B cell (primary cell): ENCODE measurements around the gene CNR2. TPM values are rescaled to one million over a fixed set of nuclear protein-coding genes. Genes with fewer than 3 reads are reported as not detected.

Experiments
- ATAC-seq: fragments of 200-7000 bp; cut with Tn5 transposase; one replicate; pipeline ENCODE4 v1.10.0; 2021; ENCODE audit warnings: low read depth, mild to moderate bottlenecking, moderate number of reproducible peaks, moderate library complexity
- CTCF ChIA-PET: fragments of 350-600 bp; sonication (Branson Sonifier 250); formaldehyde crosslinking; loops from one replicate; lab custom pipeline; 2021; ENCODE audit warnings: antibody characterized with exemption, inconsistent platforms; lab: Charles Lee
- POLR2A ChIA-PET: fragments of 350-600 bp; sonication (Branson Sonifier 250); formaldehyde crosslinking; loops from one replicate; lab custom pipeline; 2021; ENCODE audit warnings: antibody characterized with exemption; lab: Charles Lee
- DNase-seq: peaks from one replicate; pipeline ENCODE4 v3.0.0; 2013
- H2AFZ ChIP-seq: 2 replicates; pipeline ENCODE4 v1.6.1; 2012; ENCODE audit warnings: mild to moderate bottlenecking, low read depth, low read length; ENCODE audit not compliant: insufficient read depth, poor library complexity, severe bottlenecking
- H3K27ac ChIP-seq, 2 donors: 1 replicate in 1 of 2; 2 replicates in 1 of 2; pipeline ENCODE4 v1.5.1; 2012 to 2013; ENCODE audit warnings: low read length in 2 of 2, mild to moderate bottlenecking in 2 of 2, moderate library complexity in 1 of 2
- H3K27me3 ChIP-seq, 4 experiments: fragments of 200-600 bp in 1 of 4; sonication (generic) in 1 of 4; replicated peaks in 1 of 4; 1 replicate in 2 of 4; 2 replicates in 2 of 4; pipeline versions ENCODE4 v1.6.1 to v1.7.0; 2013 to 2016; ENCODE audit warnings: low read length in 3 of 4, mild to moderate bottlenecking in 2 of 4, mixed read lengths in 1 of 4, moderate library complexity in 1 of 4; ENCODE audit not compliant: insufficient read depth in 4 of 4, control insufficient read depth in 3 of 4; ENCODE audit errors: control extremely low read depth in 1 of 4
- H3K36me3 ChIP-seq, 2 experiments: replicated peaks in 1 of 2; 1 replicate in 1 of 2; 2 replicates in 1 of 2; pipeline versions ENCODE4 v1.6.1 to v1.7.1; 2013; ENCODE audit warnings: low read length in 1 of 2; ENCODE audit not compliant: insufficient read depth in 2 of 2, control insufficient read depth in 1 of 2; ENCODE audit errors: control extremely low read depth in 1 of 2, extremely low read depth in 1 of 2
- H3K4me1 ChIP-seq, 2 donors: fragments of 200-600 bp in 1 of 2; sonication (generic) in 1 of 2; 1 replicate in 1 of 2; 2 replicates in 1 of 2; pipeline versions ENCODE4 v1.5.1 to v1.6.1; 2013 to 2017; ENCODE audit warnings: low read length in 2 of 2; ENCODE audit not compliant: control insufficient read depth in 2 of 2, insufficient read depth in 2 of 2
- H3K4me2 ChIP-seq: replicated peaks from 2 replicates; pipeline ENCODE3; 2012; ENCODE audit warnings: mild to moderate bottlenecking, low read depth, low read length; ENCODE audit not compliant: poor library complexity, severe bottlenecking
- H3K4me3 ChIP-seq, 5 experiments: fragments of 200-600 bp in 1 of 5; sonication (generic) in 1 of 5; 1 replicate in 3 of 5; 2 replicates in 2 of 5; pipeline versions ENCODE4 v1.5.1 to v1.7.0; 2011 to 2016; ENCODE audit warnings: low read length in 4 of 5, mild to moderate bottlenecking in 4 of 5, low read depth in 2 of 5, control low read depth in 1 of 5, moderate library complexity in 1 of 5; ENCODE audit not compliant: insufficient read depth in 1 of 5; ENCODE audit errors: control extremely low read depth in 1 of 5, extremely low read depth in 1 of 5
- H3K79me2 ChIP-seq: fragments of 200-600 bp; sonication (generic); one replicate; pipeline ENCODE4 v1.6.0; 2016; ENCODE audit warnings: low read length; ENCODE audit not compliant: control insufficient read depth, insufficient read depth
- H3K9ac ChIP-seq: fragments of 200-600 bp; sonication (generic); 2 replicates; pipeline ENCODE4 v1.6.1; 2017; ENCODE audit warnings: mild to moderate bottlenecking, low read length, moderate library complexity
- H3K9me3 ChIP-seq, 3 donors: one replicate each; pipeline versions ENCODE4 v1.6.1 to v1.7.1; 2013; ENCODE audit warnings: low read length in 2 of 3; ENCODE audit not compliant: control insufficient read depth in 2 of 3, insufficient read depth in 1 of 3; ENCODE audit errors: control extremely low read depth in 1 of 3
- H4K20me1 ChIP-seq: 2 replicates; pipeline ENCODE4 v1.6.0; 2012; ENCODE audit warnings: mild to moderate bottlenecking, low read length; ENCODE audit not compliant: insufficient read depth, control insufficient read depth, poor library complexity, severe bottlenecking
- H3K27ac Mint-ChIP-seq: one replicate; pipeline ENCODE4 v1.8.0; 2021; ENCODE audit warnings: mixed read lengths
- H3K27me3 Mint-ChIP-seq: one replicate; pipeline ENCODE4 v1.8.0; 2021; ENCODE audit warnings: mixed read lengths
- H3K4me1 Mint-ChIP-seq: one replicate; pipeline ENCODE4 v1.8.0; 2021; ENCODE audit warnings: mixed read lengths
- H3K4me3 Mint-ChIP-seq: one replicate; pipeline ENCODE4 v1.8.0; 2021; ENCODE audit warnings: mixed read lengths
- H3K9me3 Mint-ChIP-seq: one replicate; pipeline ENCODE4 v1.8.0; 2022; ENCODE audit warnings: mixed read lengths; ENCODE audit not compliant: insufficient read depth
- CTCF ChIP-seq: fragments of 200-600 bp; IDR thresholded peaks from one replicate; pipeline ENCODE4 v1.8.0; 2022; ENCODE audit warnings: antibody characterized with exemption, mild to moderate bottlenecking
- EZH2 ChIP-seq: IDR thresholded peaks from 2 replicates; pipeline ENCODE4 v1.6.1; 2012; ENCODE audit warnings: borderline replicate concordance, low read depth, mild to moderate bottlenecking, moderate library complexity, low read length; ENCODE audit not compliant: insufficient read depth, poor library complexity, severe bottlenecking
- whole genome bisulfite sequencing: methylation state at CpG from one replicate; pipeline ENCODE4 v1.1.5; 2013; ENCODE audit warnings: missing lambda C conversion rate; ENCODE audit not compliant: insufficient coverage; 5-methylcytosine and 5-hydroxymethylcytosine counted together
- intact Hi-C: fragments of 100-400 bp; cut with micrococcal nuclease; formaldehyde crosslinking; loops from one replicate; pipeline ENCODE4 v1.10.0; 2022
- polyA plus RNA-seq: library from polyadenylated mRNA; depleted of rRNA; stranded (reverse); fragments of >200 nt; gene quantifications from 2 replicates; pipeline ENCODE4 v1.2.3, GENCODE V29; 2012
- total RNA-seq, 2 donors: library from RNA; stranded (reverse); fragments of 120-200 nt in 1 of 2; gene quantifications; 1 replicate in 1 of 2; 2 replicates in 1 of 2; pipeline versions ENCODE4 v1.2.3 to v1.2.4, GENCODE V29; 2013 to 2022

The CNR2 gene
- total and polyA plus RNA-seq, 2 donors (not counting 1 experiment from before 2014, with no cell fraction given) = 45.6 to 63.4 TPM

GRCh38 chr1:23910144-23910543 is 3.0 kb downstream of the CNR2 start:
- H3K27me3 Mint-ChIP-seq = no peaks in the 10 kb centered on the region
- H4K20me1 ChIP-seq = peaks cover 41% of the 10 kb centered on the region
- DNase-seq = peak; percentile 70
- no peaks in the 10 kb centered on the region for H3K27me3 ChIP-seq
- peak overlapping the region; percentile 99 for H3K27ac Mint-ChIP-seq
- intact Hi-C loops = loop anchor here (5.0 kb wide), 1 partner anchor 353 kb away; the partner anchor contains the start of gene ID3
- peaks cover 3 to 28% of the 10 kb centered on the region in 2 experiments for H3K36me3 ChIP-seq
- POLR2A ChIA-PET = interaction anchor here (0.6 to 7.1 kb wide), 20 partner anchors 10 to 132 kb away, joined by 3 to 81 read pairs (median 5); partner anchors contain the start of genes FUCA1, PITHD1 and PNRC2
- TF ChIP-seq EZH2 (no peak), CTCF (no peak)
- H3K4me1 ChIP-seq = peaks cover 76 to 92% of the 10 kb centered on the region in 2 donors
- peak overlapping the region in 4 of 5 experiments; percentile 71 to 94 (median 82) for H3K4me3 ChIP-seq
- peak overlapping the region; percentile 88 for H3K9ac ChIP-seq
- no peak for ATAC-seq
- no peaks in the 10 kb centered on the region for H3K9me3 ChIP-seq
- 7% methylated on average over 5 of the region's 8 CpGs for WGBS
- H3K4me3 Mint-ChIP-seq = peak overlapping the region; percentile 99
- peak overlapping the region; percentile 84 for H3K4me2 ChIP-seq
- no peaks in the 10 kb centered on the region for H3K9me3 Mint-ChIP-seq
- peaks cover 89% of the 10 kb centered on the region for H3K79me2 ChIP-seq
- peaks cover 86% of the 10 kb centered on the region for H3K4me1 Mint-ChIP-seq
- peak overlapping the region; percentile 83 to 93 for H3K27ac ChIP-seq
- H2AFZ ChIP-seq = no peak overlapping the region
- CTCF ChIA-PET = interaction anchor here (0.6 to 5.2 kb wide), 17 partner anchors 10 to 505 kb away, joined by 3 to 40 read pairs (median 7); partner anchors contain the start of genes FUCA1 and PITHD1

- peaks cover 97% of the 10 kb centered on the region for H3K79me2 ChIP-seq
- H3K36me3 ChIP-seq = peaks cover 3 to 35% of the 10 kb centered on the region in 2 experiments
- H3K4me3 Mint-ChIP-seq = peak overlapping the region; percentile 99
- peak; percentile 60 for DNase-seq
- no peaks in the 10 kb centered on the region for H3K27me3 Mint-ChIP-seq
- no peaks in the 10 kb centered on the region for H3K9me3 Mint-ChIP-seq
- TF ChIP-seq EZH2 (no peak), CTCF (no peak)
- peak overlapping the region; percentile 53 to 94 (median 77) for H3K4me3 ChIP-seq
- intact Hi-C loops = loop anchor here (2.0 kb wide), 1 partner anchor 21 kb away; no protein-coding TSS in a partner anchor
- H3K9me3 ChIP-seq = no peaks in the 10 kb centered on the region
- ATAC-seq = peak; percentile 23
- H3K4me2 ChIP-seq = peak overlapping the region; percentile 84
- POLR2A ChIA-PET = interaction anchor here (0.6 to 7.1 kb wide), 9 partner anchors 11 to 131 kb away, joined by 3 to 81 read pairs (median 5); partner anchors contain the start of genes PITHD1 and PNRC2
- peaks cover 76 to 92% of the 10 kb centered on the region in 2 donors for H3K4me1 ChIP-seq
- H3K4me1 Mint-ChIP-seq = peaks cover 86% of the 10 kb centered on the region
- CTCF ChIA-PET = interaction anchor here (0.6 to 5.2 kb wide), 17 partner anchors 7 to 482 kb away, joined by 3 to 40 read pairs (median 7); partner anchors contain the start of genes FUCA1 and PITHD1
- peak overlapping the region; percentile 88 for H3K9ac ChIP-seq
- peak overlapping the region; percentile 99 for H3K27ac Mint-ChIP-seq
- H4K20me1 ChIP-seq = peaks cover 48% of the 10 kb centered on the region
- 59% methylated on average over 8 of the region's 10 CpGs for WGBS
- H3K27me3 ChIP-seq = no peaks in the 10 kb centered on the region
- peak overlapping the region; percentile 83 to 93 for H3K27ac ChIP-seq
- H2AFZ ChIP-seq = peak overlapping the region; percentile 30
Measured at GRCh38 chr1:23909412-23909811, 3.8 kb downstream of the CNR2 start.
